Cardiac muscle cell (in vitro differentiated cells and primary cell): ENCODE data around the gene PGAP6. TPM values are rescaled to one million over a fixed set of nuclear protein-coding genes. Genes with fewer than 3 reads are reported as not detected.
"Not testable (repeated sequence)": the region's sequence is repeated elsewhere in the genome, so short reads cannot be mapped to it uniquely, and the experiment has no call there.

ENCODE experiments used
- DNase-seq, 2 donors: peaks; one replicate each; pipeline versions ENCODE4 v3.0.0 to v3.0.0-alpha.2; 2010 to 2017; ENCODE audit warnings: low read depth in 1 of 2, low spot score in 1 of 2
- H3K27ac ChIP-seq: fragments of 200-600 bp; sonication (generic); 2 replicates; pipeline ENCODE4 v1.5.1; 2016
- H3K27me3 ChIP-seq: fragments of 200-600 bp; sonication (generic); 2 replicates; pipeline ENCODE4 v1.6.0; 2016; ENCODE audit warnings: control low read depth
- H3K36me3 ChIP-seq: fragments of 200-600 bp; sonication (generic); 2 replicates; pipeline ENCODE4 v1.5.1; 2016; ENCODE audit warnings: control low read depth
- H3K4me1 ChIP-seq: fragments of 200-600 bp; sonication (generic); 2 replicates; pipeline ENCODE4 v1.8.1; 2017; ENCODE audit warnings: low read depth, mild to moderate bottlenecking, mixed run types
- H3K4me3 ChIP-seq: fragments of 200-600 bp; sonication (generic); 2 replicates; pipeline ENCODE4 v1.5.1; 2016; ENCODE audit warnings: mild to moderate bottlenecking
- H3K9me3 ChIP-seq: fragments of 200-600 bp; sonication (generic); 2 replicates; pipeline ENCODE4 v1.5.1; 2017; ENCODE audit warnings: low read depth, mild to moderate bottlenecking, control low read depth
- polyA plus RNA-seq: library from polyadenylated mRNA; unstranded; fragments of >200 nt; fragmentation: Nextera tagmentation; extraction: Ambion mirVana; gene quantifications from 2 replicates; pipeline ENCODE4 v1.2.1, GENCODE V29; 2016
- total RNA-seq: library from RNA; depleted of rRNA; stranded (reverse); fragments of >200 nt; gene quantifications from 2 replicates; pipeline ENCODE4 v1.2.3, GENCODE V29; 2016
- TF ChIP-seq, protein P1 (sequence below): IDR thresholded peaks from 2 replicates; pipeline ENCODE4 v1.5.1; 2012; ENCODE audit warnings: low read depth, mild to moderate bottlenecking, low read length

The PGAP6 gene
- total and polyA plus RNA-seq, 2 experiments from 2014 or later, result 113 to 135 TPM

DNA sequence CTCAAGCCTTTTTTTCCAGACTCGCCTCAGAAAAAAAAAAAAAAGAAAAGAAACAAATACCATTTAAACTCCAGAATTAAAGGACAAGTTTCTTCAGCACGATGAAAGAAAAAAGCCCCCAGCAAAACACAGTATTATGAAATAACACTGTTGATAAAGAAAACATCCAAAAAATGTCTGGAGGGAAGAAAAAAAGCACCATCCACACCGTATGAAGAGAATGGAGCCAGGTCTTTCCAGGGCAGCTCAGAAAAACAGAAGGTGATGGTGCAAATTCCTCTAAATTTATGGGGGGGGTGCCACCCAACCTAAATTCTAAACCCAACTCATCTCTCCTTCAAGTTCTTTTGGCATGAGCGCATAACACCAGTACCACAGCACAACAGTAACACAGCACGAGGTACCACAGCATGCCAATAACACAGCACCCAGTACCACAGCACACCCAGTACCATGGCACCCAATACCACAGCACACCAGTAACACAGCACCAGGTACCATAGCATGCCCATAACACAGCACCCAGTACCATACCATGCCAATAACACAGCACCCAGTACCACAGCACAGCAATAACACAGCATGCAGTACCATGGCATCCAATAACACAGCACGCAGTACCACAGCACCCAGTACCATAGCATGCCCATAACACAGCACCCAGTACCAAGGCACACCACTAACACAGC, 48.2 kb downstream of the PGAP6 start:
- Histone ChIP-seq H3K4me3 (no peak overlapping the region), H3K4me1 (peaks cover 4% of the 10 kb centered on the region), H3K27me3 (no peaks in the 10 kb centered on the region), H3K36me3 (no peaks in the 10 kb centered on the region), H3K27ac (no peak overlapping the region), H3K9me3 (no peaks in the 10 kb centered on the region)
- TF ChIP-seq, protein P1, sequence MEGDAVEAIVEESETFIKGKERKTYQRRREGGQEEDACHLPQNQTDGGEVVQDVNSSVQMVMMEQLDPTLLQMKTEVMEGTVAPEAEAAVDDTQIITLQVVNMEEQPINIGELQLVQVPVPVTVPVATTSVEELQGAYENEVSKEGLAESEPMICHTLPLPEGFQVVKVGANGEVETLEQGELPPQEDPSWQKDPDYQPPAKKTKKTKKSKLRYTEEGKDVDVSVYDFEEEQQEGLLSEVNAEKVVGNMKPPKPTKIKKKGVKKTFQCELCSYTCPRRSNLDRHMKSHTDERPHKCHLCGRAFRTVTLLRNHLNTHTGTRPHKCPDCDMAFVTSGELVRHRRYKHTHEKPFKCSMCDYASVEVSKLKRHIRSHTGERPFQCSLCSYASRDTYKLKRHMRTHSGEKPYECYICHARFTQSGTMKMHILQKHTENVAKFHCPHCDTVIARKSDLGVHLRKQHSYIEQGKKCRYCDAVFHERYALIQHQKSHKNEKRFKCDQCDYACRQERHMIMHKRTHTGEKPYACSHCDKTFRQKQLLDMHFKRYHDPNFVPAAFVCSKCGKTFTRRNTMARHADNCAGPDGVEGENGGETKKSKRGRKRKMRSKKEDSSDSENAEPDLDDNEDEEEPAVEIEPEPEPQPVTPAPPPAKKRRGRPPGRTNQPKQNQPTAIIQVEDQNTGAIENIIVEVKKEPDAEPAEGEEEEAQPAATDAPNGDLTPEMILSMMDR, result no peak
- DNase-seq, result peak in 1 of 2 donors; percentile 62

DNA sequence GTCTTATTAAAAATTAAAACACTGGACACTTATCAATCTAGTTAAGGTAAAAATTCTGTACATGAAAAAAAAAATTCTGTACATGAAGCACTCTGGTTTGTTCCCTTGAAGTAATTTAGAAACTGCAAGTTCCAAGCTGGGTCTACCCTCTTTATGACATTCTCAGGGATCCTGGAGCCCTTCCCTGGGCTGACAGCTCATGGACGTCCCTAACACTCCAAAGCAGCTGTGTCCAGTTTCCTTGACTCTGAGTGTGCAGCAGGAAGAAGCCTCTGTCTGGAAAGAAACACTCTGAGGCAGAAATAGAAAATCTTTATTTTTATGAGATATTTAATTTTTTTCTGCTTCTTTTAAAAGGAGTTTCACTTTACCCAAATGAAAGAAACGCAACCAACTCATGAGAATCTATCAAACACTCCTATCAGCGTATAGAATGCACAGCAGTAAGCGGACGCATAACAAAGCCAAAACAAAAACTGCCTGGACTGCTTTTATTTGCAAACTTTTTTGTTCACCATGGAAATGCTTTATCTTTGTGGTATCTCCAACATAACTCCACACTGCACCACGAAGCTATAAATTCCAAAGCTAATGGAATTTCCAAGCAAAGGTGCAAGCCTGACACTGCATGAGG, 50.5 kb downstream of the PGAP6 start:
- not testable (repeated sequence) for H3K36me3 ChIP-seq, H3K9me3 ChIP-seq, H3K4me1 ChIP-seq, H3K27me3 ChIP-seq, H3K4me3 ChIP-seq
- peak overlapping the region; percentile 45 for H3K27ac ChIP-seq
- DNase-seq, result peak; percentile 25 to 69

DNA sequence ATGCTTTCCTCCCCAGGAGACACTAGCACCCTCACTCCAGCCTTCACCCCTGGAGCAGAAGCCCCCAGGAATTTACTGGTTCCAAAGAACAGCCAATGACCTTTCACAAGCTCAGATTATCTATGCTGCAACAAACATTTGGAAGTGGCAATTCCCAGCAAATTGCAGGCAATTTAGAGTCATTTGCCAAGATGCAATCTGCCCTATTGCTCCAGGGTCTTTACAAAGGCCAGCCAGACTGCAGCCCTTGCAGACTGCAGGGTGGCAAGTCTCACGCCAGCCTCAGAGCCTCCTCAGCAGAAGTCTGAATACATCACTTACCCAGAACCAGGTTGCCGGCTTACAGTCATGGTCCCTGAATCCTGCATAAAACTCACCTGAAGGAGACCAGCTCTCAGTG, 51.0 kb downstream of the PGAP6 start:
- Histone ChIP-seq H3K9me3 (no peaks in the 10 kb centered on the region), H3K27me3 (no peaks in the 10 kb centered on the region), H3K27ac (peak overlapping the region; percentile 45), H3K4me3 (no peak overlapping the region), H3K36me3 (no peaks in the 10 kb centered on the region), H3K4me1 (peaks cover 4% of the 10 kb centered on the region)
- TF ChIP-seq, protein P1, result no peak
- no peak for DNase-seq

DNA sequence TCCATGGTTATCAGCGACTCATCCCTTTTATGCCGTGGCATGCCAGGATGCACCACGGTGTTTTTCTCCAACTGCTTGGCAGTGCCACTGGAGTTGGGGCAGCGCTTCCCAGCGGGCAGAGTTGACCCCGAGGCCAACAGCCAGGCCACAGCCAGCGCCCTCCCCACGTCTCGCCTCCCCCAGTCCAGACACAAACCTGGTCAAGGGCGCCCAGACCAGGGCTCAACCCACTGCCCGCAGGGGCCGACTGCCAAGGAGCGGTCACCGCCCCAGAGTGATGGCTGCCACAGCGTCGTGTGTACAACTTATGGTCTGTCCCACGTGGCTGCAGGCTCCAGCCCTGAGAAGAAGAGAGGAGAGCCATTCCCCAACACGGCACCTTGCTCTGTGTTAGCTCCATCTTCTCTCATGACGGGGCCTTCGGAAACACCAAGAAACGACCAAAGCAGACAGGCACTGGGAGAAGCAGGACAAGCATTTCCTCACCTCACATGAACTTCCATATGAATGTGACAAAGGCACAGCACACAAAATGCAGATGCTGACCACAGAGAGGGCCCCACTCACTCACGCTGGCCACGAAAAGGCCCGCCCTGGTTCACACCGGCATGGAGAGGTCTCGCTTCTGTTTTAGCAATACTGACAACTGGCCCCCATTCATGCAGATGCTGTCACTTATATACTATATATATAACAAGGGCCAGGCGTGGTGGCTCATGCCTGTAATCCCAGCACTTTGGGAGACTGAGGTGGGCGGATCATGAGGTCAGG, 56.2 kb downstream of the PGAP6 start:
- no peaks in the 10 kb centered on the region for H3K27me3 ChIP-seq
- H3K9me3 ChIP-seq, result no peaks in the 10 kb centered on the region
- H3K36me3 ChIP-seq, result no peaks in the 10 kb centered on the region
- H3K4me3 ChIP-seq, result no peak overlapping the region
- H3K27ac ChIP-seq, result no peak overlapping the region
- H3K4me1 ChIP-seq, result no peaks in the 10 kb centered on the region
- TF ChIP-seq, protein P1, result no peak
- no peak for DNase-seq

DNA sequence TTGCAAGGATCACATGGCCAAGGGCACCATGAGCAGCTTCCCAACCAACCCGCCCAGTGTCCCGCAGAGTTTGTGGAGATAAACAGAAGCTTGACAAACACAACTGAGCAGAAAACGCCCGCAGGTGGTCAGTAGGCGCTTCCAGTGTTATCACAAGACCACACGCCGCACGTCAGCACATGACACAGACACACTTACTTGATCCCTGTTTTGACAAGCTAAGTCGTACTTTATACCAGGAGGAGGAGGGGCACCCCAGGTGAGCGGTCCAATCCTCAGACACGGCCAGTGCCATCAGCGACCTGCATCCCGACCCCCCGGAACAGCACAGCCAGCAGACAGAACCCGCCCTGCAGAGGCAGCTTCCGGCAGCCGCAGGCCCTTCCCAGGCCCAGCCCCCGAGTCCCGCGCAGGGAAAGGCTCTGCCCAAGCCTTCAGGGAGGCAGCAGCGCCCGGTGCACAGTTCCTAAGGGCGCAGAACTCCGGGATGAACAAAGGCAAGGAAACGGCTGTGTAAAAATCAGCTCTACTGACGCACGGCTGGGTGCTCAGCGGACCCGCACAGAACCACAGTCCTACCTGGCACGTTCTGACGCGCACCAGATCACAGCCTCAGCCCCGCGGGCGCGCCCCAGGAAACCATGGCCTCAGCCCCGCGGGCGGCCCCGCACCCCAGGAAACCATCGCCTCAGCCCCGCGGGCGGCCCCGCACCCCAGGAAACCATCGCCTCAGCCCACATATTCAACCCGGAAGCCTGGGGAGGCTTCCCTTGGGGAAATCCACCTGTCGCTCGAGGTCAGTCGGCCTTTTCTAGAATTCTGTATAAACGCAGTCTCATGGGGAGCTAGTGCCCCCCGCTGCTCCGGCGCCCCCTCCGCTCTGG, 57.1 kb downstream of the PGAP6 start:
- H3K4me1 ChIP-seq, result no peaks in the 10 kb centered on the region
- H3K27me3 ChIP-seq, result no peaks in the 10 kb centered on the region
- no peak overlapping the region for H3K27ac ChIP-seq
- no peaks in the 10 kb centered on the region for H3K9me3 ChIP-seq
- H3K4me3 ChIP-seq, result no peak overlapping the region
- TF ChIP-seq, protein P1, result no peak
- DNase-seq, result no peak
- no peaks in the 10 kb centered on the region for H3K36me3 ChIP-seq
